Ovary (tissue), 9 donors: ENCODE measurements around the gene TASOR. TPM values are rescaled to one million over a fixed set of nuclear protein-coding genes. Genes with fewer than 3 reads are reported as not detected.
"Not testable (repeated sequence)": the region's sequence is repeated elsewhere in the genome, so short reads cannot be mapped to it uniquely, and the experiment has no call there.

Experiments
- DNase-seq, 5 donors: peaks; one replicate each; pipeline ENCODE4 v3.0.0-alpha.2; 2019 to 2020
- H3K27ac ChIP-seq, 2 donors: fragments of 200-600 bp; one replicate each; pipeline versions ENCODE4 v1.5.1 to v1.8.0; 2019 to 2022
- H3K27me3 ChIP-seq: fragments of 200-600 bp; one replicate; pipeline ENCODE4 v1.8.0; 2022
- H3K36me3 ChIP-seq: fragments of 200-600 bp; sonication (generic); one replicate; pipeline ENCODE4 v1.5.1; 2019
- H3K4me1 ChIP-seq: one replicate; pipeline ENCODE4 v1.8.1; 2013; ENCODE audit warnings: mild to moderate bottlenecking, moderate library complexity; ENCODE audit not compliant: insufficient read depth
- H3K4me3 ChIP-seq: fragments of 200-600 bp; sonication (generic); one replicate; pipeline ENCODE4 v1.5.1; 2017
- H3K9me3 ChIP-seq, 2 donors: fragments of 200-600 bp in 1 of 2; sonication (generic) in 1 of 2; one replicate each; pipeline versions ENCODE4 v1.5.1 to v1.8.1; 2013 to 2019; ENCODE audit warnings: mild to moderate bottlenecking in 1 of 2, moderate library complexity in 1 of 2
- EP300 ChIP-seq: sonication (generic); formaldehyde crosslinking; IDR thresholded peaks from one replicate; pipeline ENCODE4 v1.6.1; 2017; ENCODE audit warnings: antibody characterized with exemption
- POLR2A ChIP-seq: fragments of 450-650 bp; IDR thresholded peaks from one replicate; pipeline ENCODE4 v1.6.1; 2017; ENCODE audit warnings: antibody characterized with exemption, mild to moderate bottlenecking, moderate library complexity
- WGBS, 3 donors: extraction: QIAGEN DNeasy Blood & Tissue Kit in 1 of 3; methylation state at CpG; one replicate each; pipeline versions ENCODE4 v1.1.5 to v1.1.7; 2013 to 2017; 5-methylcytosine and 5-hydroxymethylcytosine counted together
- intact Hi-C, 4 donors: fragments of 100-400 bp; cut with DNase I; formaldehyde crosslinking; loops; one replicate each; pipeline versions ENCODE4 v1.11.0 to v1.15.1; 2022 to 2023
- polyA plus RNA-seq, 2 donors: library from polyadenylated mRNA; stranded (reverse); fragments of 200-250 nt in 1 of 2; fragments of 350-450 nt in 1 of 2; fragmentation: Illumina TruSeq in 1 of 2; extraction: RNeasy Lipid Tissue Mini Kit (QIAGEN cat#74804) in 1 of 2; gene quantifications; one replicate each; pipeline ENCODE4 v1.2.3, GENCODE V29; 2013 to 2014
- total RNA-seq, 7 donors: library from RNA; depleted of rRNA in 2 of 7; stranded (reverse); fragments of >200 nt in 2 of 7; fragmentation: NEBNext Ultra II Directional in 3 of 7; extraction: Animal tissue kit (Norgen Biotek cat#: 25700) in 3 of 7; gene quantifications; one replicate each; pipeline versions ENCODE4 v1.1.0 to v1.2.4, GENCODE V29; 2016 to 2023
- TF ChIP-seq, protein P1 (sequence below), 3 donors: fragments of 450-650 bp in 2 of 3; fragments of 200-600 bp in 1 of 3; IDR thresholded peaks; one replicate each; pipeline versions ENCODE4 v1.5.1 to v1.8.0; 2016 to 2022; ENCODE audit warnings: antibody characterized with exemption in 3 of 3, mild to moderate bottlenecking in 1 of 3
- donor health status: DM: no; HTN: no; CAD: no; lungs with moderate emphysema.
- donor health status: DM: no; HTN: no; CAD: no.
- donor health status: Bipolar disorder and iron deficiency.
- donor health status: DM: yes; HTN: yes; CAD: no.
- donor health status: DM: no; HTN: no; CAD: no.
- donor health status: DM: yes; HTN: yes; CAD: no.

The TASOR gene
- total and polyA plus RNA-seq, 9 donors: 27.3 to 95.5 (median 65.4) TPM

DNA sequence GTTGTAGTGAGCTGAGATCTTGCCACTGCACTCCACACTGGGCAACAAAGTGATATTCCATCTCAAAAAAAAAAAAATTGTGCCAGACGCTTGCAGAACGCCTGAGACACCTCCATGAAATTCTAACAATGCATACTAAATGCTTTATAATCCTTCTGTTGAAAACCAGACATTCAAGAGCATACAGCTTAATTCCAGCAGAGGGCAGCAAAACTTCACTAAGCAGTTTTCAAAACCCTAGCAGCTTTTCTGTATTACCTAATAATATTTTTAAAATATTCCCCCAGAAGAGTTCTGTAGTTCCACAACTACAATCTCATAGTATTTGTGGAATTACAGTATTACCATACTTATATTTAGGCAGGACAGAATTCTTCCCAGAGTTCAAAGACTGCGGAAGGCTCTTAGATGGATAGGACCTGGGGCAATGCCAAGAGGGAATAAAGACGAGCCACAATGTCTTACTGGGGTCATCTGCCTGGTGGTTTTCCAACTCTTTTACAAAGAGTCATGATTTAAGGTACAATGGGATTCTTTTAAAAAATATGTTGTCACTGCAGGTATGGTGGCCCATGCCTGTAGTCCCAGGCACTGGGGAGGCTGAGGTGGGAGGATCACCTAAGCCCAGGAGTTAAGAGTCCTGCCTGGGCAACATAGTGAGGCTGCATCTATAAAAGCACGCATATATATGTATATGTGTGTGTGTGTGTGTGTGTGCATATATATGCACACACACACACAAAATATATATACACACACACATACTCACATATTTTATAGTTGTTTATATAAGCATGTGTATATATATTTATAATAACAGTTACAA is 19.6 kb upstream of the TASOR start:
- H3K36me3 ChIP-seq: no peaks in the 10 kb centered on the region
- H3K4me1 ChIP-seq: no peaks in the 10 kb centered on the region
- H3K4me3 ChIP-seq: no peak overlapping the region
- no peaks in the 10 kb centered on the region for H3K9me3 ChIP-seq
- WGBS, 3 donors: 6 to 20% (median 20%) methylated on average over 5 of the region's 5 CpGs
- intact Hi-C loops: loop anchor here (2.0 to 10.0 kb wide), 5 partner anchors 92 to 286 kb away; partner anchors contain the start of gene ARHGEF3 (in 2 of the 4)
- no peaks in the 10 kb centered on the region for H3K27me3 ChIP-seq
- no peak for TF ChIP-seq POLR2A
- TF ChIP-seq, protein P1, sequence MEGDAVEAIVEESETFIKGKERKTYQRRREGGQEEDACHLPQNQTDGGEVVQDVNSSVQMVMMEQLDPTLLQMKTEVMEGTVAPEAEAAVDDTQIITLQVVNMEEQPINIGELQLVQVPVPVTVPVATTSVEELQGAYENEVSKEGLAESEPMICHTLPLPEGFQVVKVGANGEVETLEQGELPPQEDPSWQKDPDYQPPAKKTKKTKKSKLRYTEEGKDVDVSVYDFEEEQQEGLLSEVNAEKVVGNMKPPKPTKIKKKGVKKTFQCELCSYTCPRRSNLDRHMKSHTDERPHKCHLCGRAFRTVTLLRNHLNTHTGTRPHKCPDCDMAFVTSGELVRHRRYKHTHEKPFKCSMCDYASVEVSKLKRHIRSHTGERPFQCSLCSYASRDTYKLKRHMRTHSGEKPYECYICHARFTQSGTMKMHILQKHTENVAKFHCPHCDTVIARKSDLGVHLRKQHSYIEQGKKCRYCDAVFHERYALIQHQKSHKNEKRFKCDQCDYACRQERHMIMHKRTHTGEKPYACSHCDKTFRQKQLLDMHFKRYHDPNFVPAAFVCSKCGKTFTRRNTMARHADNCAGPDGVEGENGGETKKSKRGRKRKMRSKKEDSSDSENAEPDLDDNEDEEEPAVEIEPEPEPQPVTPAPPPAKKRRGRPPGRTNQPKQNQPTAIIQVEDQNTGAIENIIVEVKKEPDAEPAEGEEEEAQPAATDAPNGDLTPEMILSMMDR (IDR thresholded peaks at IDR 0.05): peak; percentile 79 to 91 (median 91)
- DNase-seq: peak in 2 of 5 donors; percentile 34 to 68
- H3K27ac ChIP-seq: no peak overlapping the region

DNA sequence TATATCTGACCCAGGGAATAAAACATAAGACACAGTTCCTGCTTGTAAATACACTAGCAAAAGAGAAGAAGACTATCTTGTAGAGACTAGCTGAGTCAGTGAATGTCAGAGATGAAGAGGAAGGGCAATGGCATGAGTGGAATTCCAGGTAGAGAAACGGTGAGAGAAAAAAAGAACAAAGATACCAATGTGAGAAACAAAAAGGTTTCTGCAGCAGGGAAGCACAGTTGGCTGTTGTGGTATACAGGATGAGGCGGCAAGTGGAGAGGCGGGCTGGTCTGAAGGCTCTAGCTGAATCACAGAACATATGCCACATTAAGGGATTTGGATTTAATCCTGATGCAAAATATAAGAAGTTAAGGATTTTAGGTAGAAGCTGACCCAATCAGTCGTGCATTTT is 17.1 kb upstream of the TASOR start:
- 69% methylated on average over 4 of the region's 4 CpGs for WGBS, 3 donors
- DNase-seq: no peak
- no peaks in the 10 kb centered on the region for H3K27me3 ChIP-seq
- no peak overlapping the region for H3K4me3 ChIP-seq
- H3K4me1 ChIP-seq: no peaks in the 10 kb centered on the region
- H3K9me3 ChIP-seq: no peaks in the 10 kb centered on the region
- intact Hi-C loops: loop anchor here in 2 of 4 donors (2.0 to 10.0 kb wide), 3 partner anchors 95 to 287 kb away; partner anchors contain the start of gene ARHGEF3 (in 1 of the 2)
- TF ChIP-seq POLR2A (no peak), EP300 (no peak)
- TF ChIP-seq, protein P1 (IDR thresholded peaks at IDR 0.05): no peak
- H3K27ac ChIP-seq: no peak overlapping the region
- H3K36me3 ChIP-seq: no peaks in the 10 kb centered on the region

DNA sequence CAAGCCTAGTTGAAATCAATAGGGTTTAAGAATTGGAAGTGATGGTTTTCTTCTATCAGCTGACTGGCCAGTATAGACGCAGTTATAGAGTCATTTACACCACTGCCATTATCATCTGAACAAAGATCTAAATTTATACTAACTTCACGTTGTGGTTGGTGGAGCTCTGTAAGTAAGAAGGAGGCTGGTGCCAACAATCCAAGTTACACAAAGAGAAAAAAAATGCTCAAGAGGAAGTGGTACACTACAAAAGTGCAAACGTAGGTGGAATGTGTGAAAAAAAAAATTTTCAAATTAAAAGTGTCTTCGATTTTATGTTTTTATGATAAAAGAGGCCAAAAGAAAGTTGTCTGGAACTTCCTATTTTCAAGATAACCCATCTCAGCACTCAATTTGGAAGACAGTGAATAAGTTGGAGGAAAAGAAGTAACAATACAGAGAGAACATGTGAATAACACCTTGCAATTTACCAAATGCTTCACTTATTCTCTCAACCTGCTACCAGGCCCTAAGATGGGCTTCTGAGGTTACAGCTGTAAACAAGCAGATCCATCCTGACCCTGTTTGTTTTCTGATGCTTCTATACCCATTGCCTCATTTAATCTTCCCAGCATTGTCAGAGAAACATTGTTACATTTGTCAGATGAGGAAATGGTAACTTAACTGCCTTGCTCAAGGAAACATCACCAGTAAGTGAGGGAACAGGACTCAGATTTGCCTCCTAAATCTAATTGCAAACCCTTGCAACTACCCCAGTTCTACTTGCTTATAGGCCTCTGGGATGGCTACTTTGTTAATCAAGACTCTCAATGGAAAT is 12.0 kb upstream of the TASOR start:
- intact Hi-C loops: no loop called here
- WGBS, 3 donors: 51 to 57% (median 56%) methylated on average over 4 of the region's 4 CpGs
- Histone ChIP-seq H3K27ac (no peak overlapping the region), H3K4me1 (no peaks in the 10 kb centered on the region), H3K9me3 (no peaks in the 10 kb centered on the region), H3K36me3 (no peaks in the 10 kb centered on the region), H3K4me3 (no peak overlapping the region), H3K27me3 (no peaks in the 10 kb centered on the region)
- no peak for DNase-seq
- TF ChIP-seq, protein P1 (IDR thresholded peaks at IDR 0.05): no peak
- TF ChIP-seq EP300: no peak
- no peak for TF ChIP-seq POLR2A

DNA sequence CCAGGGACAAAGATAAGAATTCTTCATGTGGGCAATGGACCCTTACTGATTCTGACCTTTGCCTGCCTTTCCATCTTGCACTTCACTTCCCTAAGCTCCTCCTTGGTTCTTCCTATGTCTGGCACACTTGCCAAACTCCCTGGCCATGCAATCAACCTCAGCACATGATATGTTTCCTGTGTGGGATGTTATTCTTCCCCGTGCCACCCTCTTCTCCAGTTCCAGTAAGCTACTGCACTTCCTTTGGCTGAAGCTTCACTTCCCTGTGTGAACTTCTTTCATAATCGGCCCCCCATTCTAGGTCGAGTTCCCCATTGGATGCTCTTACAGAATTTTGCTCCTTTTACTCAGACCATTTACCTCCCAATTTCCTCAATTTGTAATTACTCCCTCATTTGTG is 10.7 kb upstream of the TASOR start:
- no peak for DNase-seq
- H3K27ac ChIP-seq: no peak overlapping the region
- TF ChIP-seq, protein P1 (IDR thresholded peaks at IDR 0.05): no peak
- TF ChIP-seq EP300 (no peak), POLR2A (no peak)
- no peaks in the 10 kb centered on the region for H3K36me3 ChIP-seq
- H3K27me3 ChIP-seq: no peaks in the 10 kb centered on the region
- H3K4me1 ChIP-seq: no peaks in the 10 kb centered on the region
- no peaks in the 10 kb centered on the region for H3K9me3 ChIP-seq
- intact Hi-C loops: no loop called here
- WGBS, 3 donors: 67 to 71% (median 67%) methylated on average over 3 of the region's 3 CpGs
- H3K4me3 ChIP-seq: no peak overlapping the region

DNA sequence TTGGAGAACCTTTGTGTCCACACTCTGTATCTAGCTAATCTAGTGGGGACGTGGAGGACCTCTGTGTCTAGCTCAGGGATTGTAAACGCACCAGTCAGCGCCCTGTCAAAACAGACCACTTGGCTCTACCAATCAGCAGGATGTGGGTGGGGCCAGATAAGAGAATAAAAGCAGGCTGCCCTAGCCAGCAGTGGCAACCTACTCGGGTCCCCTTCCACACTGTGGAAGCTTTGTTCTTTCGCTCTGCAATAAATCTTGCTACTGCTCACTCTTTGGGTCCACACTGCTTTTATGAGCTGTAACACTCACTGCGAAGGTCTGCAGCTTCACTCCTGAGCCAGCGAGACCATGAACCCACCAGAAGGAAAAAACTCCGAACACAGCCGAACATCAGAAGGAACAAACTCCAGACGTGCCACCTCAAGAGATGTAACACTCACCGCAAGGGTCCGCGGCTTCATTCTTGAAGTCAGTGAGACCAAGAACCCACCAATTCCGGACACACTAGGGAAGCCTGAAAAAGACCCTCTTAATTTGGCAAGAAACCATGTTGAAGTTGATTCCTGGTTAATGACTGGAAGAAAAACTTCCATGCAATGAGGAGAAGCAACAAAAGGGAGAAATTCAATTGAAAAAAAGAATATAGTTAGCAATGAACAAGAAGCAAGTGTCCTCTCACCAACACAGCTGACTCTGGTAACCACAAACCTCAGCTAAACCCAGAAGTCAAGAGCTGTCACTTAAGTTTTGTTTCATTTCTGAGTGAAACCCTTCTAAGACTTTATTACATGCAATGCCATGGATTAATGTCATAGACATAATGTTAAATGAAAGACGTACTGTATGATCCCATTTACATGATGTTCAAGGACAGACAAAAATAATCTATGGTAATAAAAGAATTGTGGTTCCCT is 9.7 kb upstream of the TASOR start:
- intact Hi-C loops, H3K36me3 ChIP-seq, H3K27me3 ChIP-seq, H3K9me3 ChIP-seq, H3K4me3 ChIP-seq, H3K4me1 ChIP-seq, H3K27ac ChIP-seq, DNase-seq: not testable (repeated sequence)
- 82 to 87% (median 82%) methylated on average over 15 of the region's 15 CpGs for WGBS, 3 donors

DNA sequence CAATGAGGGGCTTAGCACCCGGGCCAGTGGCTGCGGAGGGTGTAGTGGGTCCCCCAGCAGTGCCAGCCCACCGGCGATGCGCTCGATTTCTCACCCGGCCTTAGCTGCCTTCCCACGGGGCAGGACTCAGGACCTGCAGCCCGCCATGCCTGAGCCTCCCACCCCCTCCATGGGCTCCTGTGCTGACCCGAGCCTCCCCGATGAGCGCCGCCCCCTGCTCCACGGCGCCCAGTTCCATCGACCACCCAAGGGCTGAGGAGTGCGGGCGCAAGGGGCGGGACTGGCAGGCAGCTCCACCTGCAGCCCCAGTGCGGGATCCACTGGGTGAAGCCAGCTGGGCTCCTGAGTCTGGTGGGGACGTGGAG is 8.9 kb upstream of the TASOR start:
- H3K4me1 ChIP-seq, H3K36me3 ChIP-seq, DNase-seq, H3K4me3 ChIP-seq, H3K27ac ChIP-seq, H3K9me3 ChIP-seq, intact Hi-C loops, H3K27me3 ChIP-seq: not testable (repeated sequence)
- WGBS, 3 donors: 89 to 96% (median 91%) methylated on average over 11 to 20 of the region's 21 CpGs
